Cardiac muscle cell (in vitro differentiated cells and primary cell): ENCODE measurements around the gene CUL3. TPM values are rescaled to one million over a fixed set of nuclear protein-coding genes. Genes with fewer than 3 reads are reported as not detected.

Experiments
- DNase-seq, 2 donors: peaks; one replicate each; pipeline versions ENCODE4 v3.0.0 to v3.0.0-alpha.2; 2010 to 2017; ENCODE audit warnings: low read depth in 1 of 2, low spot score in 1 of 2
- H3K27ac ChIP-seq: fragments of 200-600 bp; sonication (generic); 2 replicates; pipeline ENCODE4 v1.5.1; 2016
- H3K27me3 ChIP-seq: fragments of 200-600 bp; sonication (generic); 2 replicates; pipeline ENCODE4 v1.6.0; 2016; ENCODE audit warnings: control low read depth
- H3K36me3 ChIP-seq: fragments of 200-600 bp; sonication (generic); 2 replicates; pipeline ENCODE4 v1.5.1; 2016; ENCODE audit warnings: control low read depth
- H3K4me1 ChIP-seq: fragments of 200-600 bp; sonication (generic); 2 replicates; pipeline ENCODE4 v1.8.1; 2017; ENCODE audit warnings: low read depth, mild to moderate bottlenecking, mixed run types
- H3K4me3 ChIP-seq: fragments of 200-600 bp; sonication (generic); 2 replicates; pipeline ENCODE4 v1.5.1; 2016; ENCODE audit warnings: mild to moderate bottlenecking
- H3K9me3 ChIP-seq: fragments of 200-600 bp; sonication (generic); 2 replicates; pipeline ENCODE4 v1.5.1; 2017; ENCODE audit warnings: low read depth, mild to moderate bottlenecking, control low read depth
- polyA plus RNA-seq: library from polyadenylated mRNA; unstranded; fragments of >200 nt; fragmentation: Nextera tagmentation; extraction: Ambion mirVana; gene quantifications from 2 replicates; pipeline ENCODE4 v1.2.1, GENCODE V29; 2016
- total RNA-seq: library from RNA; depleted of rRNA; stranded (reverse); fragments of >200 nt; gene quantifications from 2 replicates; pipeline ENCODE4 v1.2.3, GENCODE V29; 2016
- TF ChIP-seq, protein P1 (sequence below): IDR thresholded peaks from 2 replicates; pipeline ENCODE4 v1.5.1; 2012; ENCODE audit warnings: low read depth, mild to moderate bottlenecking, low read length

CUL3 gene
- total RNA-seq (47.6 and 51.3 TPM in 2 replicates), polyA plus RNA-seq (78.8 and 90.9 TPM in 2 replicates)

- Histone ChIP-seq H3K4me1 (peaks cover 22% of the 10 kb centered on the region), H3K4me3 (peak within 1 kb of the TSS; percentile 90), H3K27me3 (no peaks in the 10 kb centered on the region), H3K36me3 (no peaks in the 10 kb centered on the region), H3K27ac (peak within 1 kb of the TSS; percentile 98), H3K9me3 (no peaks in the 10 kb centered on the region)
- DNase-seq = peak; percentile 99
- TF ChIP-seq, protein P1, sequence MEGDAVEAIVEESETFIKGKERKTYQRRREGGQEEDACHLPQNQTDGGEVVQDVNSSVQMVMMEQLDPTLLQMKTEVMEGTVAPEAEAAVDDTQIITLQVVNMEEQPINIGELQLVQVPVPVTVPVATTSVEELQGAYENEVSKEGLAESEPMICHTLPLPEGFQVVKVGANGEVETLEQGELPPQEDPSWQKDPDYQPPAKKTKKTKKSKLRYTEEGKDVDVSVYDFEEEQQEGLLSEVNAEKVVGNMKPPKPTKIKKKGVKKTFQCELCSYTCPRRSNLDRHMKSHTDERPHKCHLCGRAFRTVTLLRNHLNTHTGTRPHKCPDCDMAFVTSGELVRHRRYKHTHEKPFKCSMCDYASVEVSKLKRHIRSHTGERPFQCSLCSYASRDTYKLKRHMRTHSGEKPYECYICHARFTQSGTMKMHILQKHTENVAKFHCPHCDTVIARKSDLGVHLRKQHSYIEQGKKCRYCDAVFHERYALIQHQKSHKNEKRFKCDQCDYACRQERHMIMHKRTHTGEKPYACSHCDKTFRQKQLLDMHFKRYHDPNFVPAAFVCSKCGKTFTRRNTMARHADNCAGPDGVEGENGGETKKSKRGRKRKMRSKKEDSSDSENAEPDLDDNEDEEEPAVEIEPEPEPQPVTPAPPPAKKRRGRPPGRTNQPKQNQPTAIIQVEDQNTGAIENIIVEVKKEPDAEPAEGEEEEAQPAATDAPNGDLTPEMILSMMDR = no peak
Observed at GRCh38 chr2:224585211-224586088, at the start of gene CUL3. Gene CUL3 (minus strand): TSS chr2:224585363. CDS start chr2:224585009, 354 bp downstream.

DNA sequence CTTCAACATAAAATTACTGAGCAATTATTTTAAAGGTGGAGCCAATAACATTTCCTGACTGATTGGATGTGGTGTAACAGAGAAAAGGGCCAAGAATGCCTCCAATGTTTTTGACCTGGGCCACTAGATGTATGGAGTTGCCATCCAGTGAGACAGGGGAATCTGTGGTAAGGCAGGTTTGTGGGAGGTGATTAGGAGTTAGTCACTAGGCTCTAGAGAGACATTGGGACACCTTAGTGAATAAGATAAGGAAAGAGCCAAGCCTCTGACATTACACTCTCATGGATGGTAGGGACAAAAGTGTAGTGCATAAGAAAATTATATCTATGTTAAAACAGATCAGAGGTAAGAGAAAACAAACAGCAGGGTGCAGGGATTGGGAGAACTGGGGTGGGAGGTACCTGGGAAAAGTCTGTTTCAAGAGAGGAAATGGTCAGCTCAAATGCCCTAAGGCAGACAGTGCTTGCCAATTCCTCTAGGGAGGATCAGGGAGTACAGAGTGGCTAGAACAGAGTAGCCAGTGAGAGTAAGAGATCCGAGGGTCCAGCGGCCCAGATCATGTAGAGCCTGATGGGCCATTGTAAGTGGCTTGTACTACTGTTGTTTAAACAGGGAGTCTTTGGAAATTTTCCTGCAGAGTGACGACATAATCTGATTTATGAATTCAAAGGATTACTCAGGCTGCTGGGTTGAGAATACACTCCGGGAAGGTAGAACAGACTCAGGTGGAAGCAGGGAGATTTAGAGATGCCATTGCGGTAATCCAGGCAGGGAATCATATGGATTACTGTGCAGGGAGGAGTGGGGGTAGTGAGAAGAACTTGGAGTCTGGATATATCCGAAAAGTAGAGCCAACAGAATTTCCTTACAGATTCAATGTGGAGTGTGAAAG, 45.7 kb upstream of the CUL3 start:
- TF ChIP-seq, protein P1 = no peak
- Histone ChIP-seq H3K36me3 (no peaks in the 10 kb centered on the region), H3K27ac (no peak overlapping the region), H3K9me3 (no peaks in the 10 kb centered on the region), H3K27me3 (no peaks in the 10 kb centered on the region), H3K4me1 (peaks cover 7% of the 10 kb centered on the region), H3K4me3 (no peak overlapping the region)
- no peak for DNase-seq

GRCh38 chr2:224628416-224628815, 43.3 kb upstream of the CUL3 start:
- Histone ChIP-seq H3K4me1 (peaks cover 7% of the 10 kb centered on the region), H3K9me3 (no peaks in the 10 kb centered on the region), H3K36me3 (no peaks in the 10 kb centered on the region), H3K4me3 (no peak overlapping the region), H3K27me3 (no peaks in the 10 kb centered on the region), H3K27ac (no peak overlapping the region)
- DNase-seq = no peak
- TF ChIP-seq, protein P1 = no peak

- Histone ChIP-seq H3K27ac (no peak overlapping the region), H3K36me3 (no peaks in the 10 kb centered on the region), H3K4me3 (no peak overlapping the region), H3K9me3 (no peaks in the 10 kb centered on the region), H3K4me1 (peaks cover 7% of the 10 kb centered on the region), H3K27me3 (no peaks in the 10 kb centered on the region)
- DNase-seq = no peak
- TF ChIP-seq, protein P1 = no peak
Observed at GRCh38 chr2:224626735-224627134, 41.6 kb upstream of the CUL3 start.

GRCh38 chr2:224613543-224614286, 28.6 kb upstream of the CUL3 start:
- Histone ChIP-seq H3K27me3 (no peaks in the 10 kb centered on the region), H3K36me3 (no peaks in the 10 kb centered on the region), H3K4me3 (no peak overlapping the region), H3K9me3 (no peaks in the 10 kb centered on the region), H3K4me1 (no peaks in the 10 kb centered on the region), H3K27ac (no peak overlapping the region)
- TF ChIP-seq, protein P1 = no peak
- no peak for DNase-seq
